KOPT-K1 (cell line): ENCODE results near the gene PACRG.

ENCODE experiments used
- H3K27ac ChIP-seq: fragments of 200-600 bp; sonication (generic); 2 replicates; pipeline ENCODE4 v1.5.1; 2016; ENCODE audit warnings: antibody characterized with exemption, mild to moderate bottlenecking, low read depth, low read length; ENCODE audit not compliant: poor library complexity, severe bottlenecking
- H3K36me3 ChIP-seq: fragments of 200-600 bp; sonication (generic); 2 replicates; pipeline ENCODE4 v1.5.1; 2017; ENCODE audit warnings: antibody characterized with exemption, mild to moderate bottlenecking, low read length, moderate library complexity; ENCODE audit not compliant: insufficient read depth
- H3K9me3 ChIP-seq: fragments of 200-600 bp; sonication (generic); 2 replicates; pipeline ENCODE4 v1.5.1; 2017; ENCODE audit warnings: antibody characterized with exemption, low read length, mild to moderate bottlenecking; ENCODE audit not compliant: insufficient read depth, poor library complexity, severe bottlenecking

The PACRG gene

DNA sequence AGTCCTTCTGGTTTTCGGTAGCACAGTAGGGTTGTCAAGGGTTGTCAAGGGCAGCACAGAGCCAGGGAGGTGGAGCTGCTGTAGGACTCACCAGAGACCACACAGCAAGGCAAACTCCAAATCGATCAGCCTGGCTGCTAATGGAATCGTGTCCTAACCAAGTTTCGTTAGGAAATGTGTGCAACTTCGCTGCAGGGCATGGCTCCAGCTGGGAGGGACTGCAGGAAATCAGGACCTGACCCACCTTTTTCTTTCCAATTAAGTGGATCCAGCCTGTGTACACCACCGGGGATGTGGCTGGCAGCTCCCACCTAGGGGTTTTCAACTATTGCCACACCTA lies 435.1 kb downstream of the PACRG start:
- no peaks in the 10 kb centered on the region for H3K9me3 ChIP-seq
- no peaks in the 10 kb centered on the region for H3K36me3 ChIP-seq
- H3K27ac ChIP-seq = no peak overlapping the region

DNA sequence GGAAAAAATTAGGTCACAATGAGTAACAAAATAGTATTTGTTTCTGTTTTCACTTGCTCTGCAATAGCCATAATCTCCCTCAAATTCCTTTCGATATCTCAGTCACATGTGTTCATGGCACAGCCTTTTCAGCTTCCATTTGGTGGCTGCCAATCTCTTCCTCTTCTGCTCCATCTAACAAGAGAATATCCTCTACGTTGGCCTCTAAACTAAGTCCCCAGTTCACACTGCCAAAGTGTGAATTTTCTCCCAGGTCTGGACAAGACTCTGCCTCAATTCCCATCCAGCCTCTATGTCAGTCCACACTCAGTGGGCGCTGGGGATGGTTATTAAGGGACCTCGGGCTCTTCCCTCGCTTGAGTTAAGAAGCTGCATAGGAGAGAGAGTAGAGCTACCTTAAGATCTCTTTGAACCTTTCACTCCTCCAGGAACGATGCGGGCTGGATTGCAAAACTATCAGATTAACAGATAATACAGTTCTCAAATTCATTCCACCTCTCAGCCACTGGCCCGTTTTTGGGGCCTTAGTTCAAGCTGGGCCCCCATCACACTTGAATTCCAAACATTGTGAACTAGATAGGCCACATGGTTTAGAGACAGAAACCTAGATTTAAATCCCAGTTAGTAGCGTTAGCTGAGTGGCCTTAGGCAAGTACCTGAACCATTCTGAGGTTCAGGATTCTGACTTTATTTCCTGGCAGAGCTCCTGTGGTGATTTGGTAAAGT lies 436.6 kb downstream of the PACRG start:
- no peaks in the 10 kb centered on the region for H3K36me3 ChIP-seq
- no peak overlapping the region for H3K27ac ChIP-seq
- H3K9me3 ChIP-seq = no peaks in the 10 kb centered on the region

DNA sequence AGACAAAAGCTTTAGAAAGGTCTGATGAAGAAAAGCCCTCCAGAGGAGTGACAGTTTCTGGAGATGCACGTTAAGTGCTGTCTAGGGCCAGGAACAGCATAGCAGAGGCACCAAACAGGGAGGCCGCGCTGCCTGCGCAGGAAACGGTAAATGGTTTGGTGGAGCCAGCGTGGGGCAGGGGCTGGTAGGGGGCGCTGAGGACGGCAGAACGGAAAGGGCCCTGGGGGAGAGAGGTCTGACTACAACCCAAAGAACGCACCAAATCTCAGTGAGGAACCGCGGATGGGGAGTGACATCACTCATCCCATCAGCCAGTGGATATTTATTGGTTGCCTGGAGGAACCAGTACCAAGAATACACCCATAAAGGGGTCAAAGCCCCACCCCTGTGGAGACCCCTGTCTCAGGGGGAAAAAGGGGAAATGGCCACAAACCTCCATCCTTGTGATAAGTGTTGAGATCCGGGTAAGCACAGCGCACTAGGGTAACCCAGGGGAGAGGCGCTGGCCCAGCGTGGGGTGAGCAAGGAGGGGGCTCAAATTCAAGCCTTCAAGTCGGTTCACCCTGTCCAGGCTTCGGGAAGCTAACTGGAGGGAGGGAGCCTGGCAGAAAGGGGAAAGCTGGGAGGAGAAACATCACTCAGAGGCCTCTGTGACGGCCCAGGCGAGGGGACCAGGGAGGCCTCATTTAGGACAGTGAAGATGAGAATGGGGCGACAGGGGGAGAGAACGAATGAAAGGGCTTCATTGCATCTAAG lies 437.6 kb downstream of the PACRG start:
- H3K27ac ChIP-seq = no peak overlapping the region
- H3K36me3 ChIP-seq = no peaks in the 10 kb centered on the region
- no peaks in the 10 kb centered on the region for H3K9me3 ChIP-seq

DNA sequence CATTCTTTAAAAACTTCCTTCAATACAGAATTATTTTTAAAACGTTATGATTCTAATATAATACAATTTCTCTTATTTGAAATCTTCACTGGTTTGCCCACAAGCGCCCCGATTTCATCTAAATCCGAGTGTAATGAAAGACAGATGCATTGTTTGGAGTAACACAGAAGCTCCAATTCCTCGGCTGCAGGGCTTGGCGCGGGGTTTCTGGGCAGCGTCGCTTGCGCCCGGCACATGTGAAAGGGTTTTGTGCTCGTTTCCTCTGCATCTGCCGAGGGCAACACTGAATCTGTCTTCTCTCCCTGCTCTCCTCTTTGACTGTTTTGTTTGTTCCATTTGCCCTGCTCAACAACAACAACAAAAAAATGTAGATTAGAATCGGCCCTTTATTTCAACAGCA lies 438.1 kb downstream of the PACRG start:
- Histone ChIP-seq H3K36me3 (no peaks in the 10 kb centered on the region), H3K9me3 (no peaks in the 10 kb centered on the region), H3K27ac (no peak overlapping the region)

DNA sequence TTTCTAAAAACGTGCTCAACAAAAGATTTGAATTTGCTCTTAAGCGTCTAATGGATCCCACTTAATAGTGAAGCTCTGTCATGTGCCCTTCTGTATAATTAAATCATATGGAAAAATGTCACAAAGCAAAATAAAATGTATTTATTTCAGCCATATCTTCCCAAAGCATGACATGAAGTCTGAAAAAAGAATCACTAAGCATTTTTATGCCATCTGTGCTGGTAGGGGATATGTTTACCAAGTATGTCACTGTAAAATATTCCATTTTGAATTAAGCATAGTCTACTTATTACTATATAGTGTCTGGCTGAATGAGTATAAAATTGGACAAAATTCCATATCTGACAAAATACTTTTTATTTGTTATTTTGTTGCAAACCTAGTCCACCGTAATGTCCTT lies 438.7 kb downstream of the PACRG start:
- H3K36me3 ChIP-seq = no peaks in the 10 kb centered on the region
- H3K27ac ChIP-seq = no peak overlapping the region
- no peaks in the 10 kb centered on the region for H3K9me3 ChIP-seq

DNA sequence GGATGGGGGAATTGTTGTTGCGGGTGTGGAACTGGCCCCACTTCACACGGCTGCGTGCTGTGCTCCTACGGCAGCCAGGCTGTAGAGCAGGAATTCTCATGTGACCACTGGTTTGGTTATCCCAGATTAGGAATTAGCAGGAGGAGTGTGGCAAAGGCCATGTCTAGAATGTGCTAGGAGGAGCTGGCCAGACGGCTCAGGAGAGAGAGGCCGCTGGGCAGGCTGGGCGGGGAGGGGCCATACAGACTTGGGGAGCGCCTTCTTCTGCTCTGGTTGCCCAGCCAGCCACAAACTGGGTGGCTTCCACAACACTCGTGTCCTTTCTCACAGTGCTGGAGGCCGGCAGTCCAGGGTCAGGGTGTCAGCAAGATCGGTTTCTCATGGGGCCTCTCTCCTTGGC lies 441.7 kb downstream of the PACRG start:
- no peak overlapping the region for H3K27ac ChIP-seq
- no peaks in the 10 kb centered on the region for H3K36me3 ChIP-seq
- H3K9me3 ChIP-seq = no peaks in the 10 kb centered on the region

DNA sequence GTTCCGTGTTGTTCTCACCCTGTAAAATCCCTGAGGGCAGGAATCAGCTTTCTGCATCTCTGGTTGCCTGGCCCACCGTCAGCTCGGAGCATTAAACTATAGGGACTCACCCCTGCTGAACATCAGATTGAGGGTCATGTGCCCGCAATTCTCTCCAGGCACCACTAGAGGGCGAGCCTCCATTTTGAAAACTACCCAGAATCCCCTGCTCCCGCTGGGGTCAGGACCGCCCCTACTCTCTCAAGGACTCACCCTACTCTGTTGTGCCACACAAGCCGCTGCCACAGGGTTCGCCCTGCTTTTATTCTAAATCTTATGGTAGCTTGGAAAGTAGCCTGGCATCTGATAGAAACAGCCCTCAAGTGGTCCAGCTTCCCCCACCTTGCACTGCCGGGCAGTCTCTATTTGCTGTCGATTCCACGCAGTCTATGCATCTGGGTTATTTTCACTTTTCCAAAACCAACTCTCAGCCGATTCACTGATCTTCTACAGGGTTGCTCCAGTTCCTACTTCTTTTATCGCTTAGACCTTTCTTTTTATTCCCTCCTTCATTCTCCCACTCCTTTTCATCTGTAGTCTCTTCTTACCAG lies 442.6 kb downstream of the PACRG start:
- Histone ChIP-seq H3K36me3 (no peaks in the 10 kb centered on the region), H3K27ac (no peak overlapping the region), H3K9me3 (no peaks in the 10 kb centered on the region)

DNA sequence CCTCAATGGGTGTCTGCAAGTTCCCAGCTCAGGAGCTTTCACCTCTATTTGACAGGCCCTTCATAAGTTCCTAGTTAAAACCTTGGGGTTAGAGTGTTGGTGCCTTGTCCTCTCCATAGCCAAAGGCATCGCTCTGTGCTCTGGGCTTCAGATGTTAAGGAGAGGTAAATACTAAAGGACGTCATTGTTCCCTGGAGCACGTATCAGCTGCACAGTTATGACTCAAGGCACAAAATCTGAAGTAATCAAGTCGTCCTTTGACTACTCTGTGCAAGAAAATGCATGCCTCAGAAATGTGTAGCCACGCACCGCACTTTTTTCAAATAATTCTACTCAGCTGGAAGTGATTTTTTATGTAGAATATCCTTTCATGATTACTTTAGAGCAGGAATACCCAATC lies 446.0 kb downstream of the PACRG start:
- H3K27ac ChIP-seq = no peak overlapping the region
- no peaks in the 10 kb centered on the region for H3K36me3 ChIP-seq
- no peaks in the 10 kb centered on the region for H3K9me3 ChIP-seq

DNA sequence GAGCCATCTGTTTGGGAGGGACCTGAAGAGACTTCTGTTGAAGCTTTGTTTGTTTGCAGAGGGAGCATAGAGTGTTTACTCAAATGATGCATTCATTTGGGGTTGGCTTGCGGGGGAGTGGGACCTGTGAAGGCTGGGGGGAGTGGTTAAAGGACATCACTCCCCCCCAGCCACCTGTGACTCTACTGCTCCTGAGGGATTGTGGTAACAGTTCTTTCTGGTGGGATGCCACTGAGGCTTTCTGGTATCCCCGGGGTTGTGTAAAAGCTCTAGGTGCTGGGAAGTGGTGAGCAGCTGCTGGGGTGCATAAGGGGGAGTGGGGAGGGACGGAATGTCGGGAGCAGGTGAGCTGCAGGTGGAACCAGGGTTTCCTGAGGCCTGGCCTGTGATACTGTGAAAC lies 447.5 kb downstream of the PACRG start:
- H3K9me3 ChIP-seq = no peaks in the 10 kb centered on the region
- H3K27ac ChIP-seq = no peak overlapping the region
- no peaks in the 10 kb centered on the region for H3K36me3 ChIP-seq

DNA sequence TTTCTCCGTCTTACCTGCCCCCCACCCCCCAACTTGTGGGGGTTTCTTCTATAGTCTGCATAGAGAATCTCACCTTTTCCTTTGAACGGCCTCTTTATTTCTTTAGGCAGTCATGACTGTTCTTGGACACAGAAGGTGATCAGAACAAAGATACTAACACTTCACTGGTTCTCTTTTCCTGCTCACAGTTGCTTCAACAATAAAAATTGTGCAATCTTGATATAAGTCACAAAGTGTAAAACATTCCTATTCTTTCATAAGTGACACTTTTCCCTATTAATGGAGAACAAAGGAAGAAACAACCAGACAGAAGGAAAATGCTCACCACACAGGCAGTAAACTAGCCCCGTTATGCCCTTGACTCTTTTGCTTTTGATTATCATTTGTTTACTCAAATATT lies 448.3 kb downstream of the PACRG start:
- H3K36me3 ChIP-seq = no peaks in the 10 kb centered on the region
- no peak overlapping the region for H3K27ac ChIP-seq
- no peaks in the 10 kb centered on the region for H3K9me3 ChIP-seq

DNA sequence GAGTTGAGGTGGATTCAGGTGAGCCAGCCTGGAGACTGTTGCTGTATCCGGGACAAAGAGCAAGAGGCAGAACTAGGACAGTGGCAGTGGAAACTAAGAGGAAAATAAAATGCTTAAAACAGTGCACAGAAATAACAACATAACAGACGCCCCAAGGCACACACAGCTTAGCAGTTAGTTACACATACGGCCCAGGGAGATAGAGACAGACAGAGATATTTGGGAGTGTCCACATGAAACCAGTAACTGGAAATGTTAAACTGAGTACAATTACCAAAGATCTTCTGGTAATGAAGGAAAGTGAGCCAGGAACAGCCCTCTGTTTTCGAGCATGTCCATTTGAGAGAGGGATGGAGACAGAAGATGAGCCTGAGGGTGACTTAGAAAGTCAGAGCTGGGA lies 449.2 kb downstream of the PACRG start:
- Histone ChIP-seq H3K36me3 (no peaks in the 10 kb centered on the region), H3K27ac (no peak overlapping the region)

DNA sequence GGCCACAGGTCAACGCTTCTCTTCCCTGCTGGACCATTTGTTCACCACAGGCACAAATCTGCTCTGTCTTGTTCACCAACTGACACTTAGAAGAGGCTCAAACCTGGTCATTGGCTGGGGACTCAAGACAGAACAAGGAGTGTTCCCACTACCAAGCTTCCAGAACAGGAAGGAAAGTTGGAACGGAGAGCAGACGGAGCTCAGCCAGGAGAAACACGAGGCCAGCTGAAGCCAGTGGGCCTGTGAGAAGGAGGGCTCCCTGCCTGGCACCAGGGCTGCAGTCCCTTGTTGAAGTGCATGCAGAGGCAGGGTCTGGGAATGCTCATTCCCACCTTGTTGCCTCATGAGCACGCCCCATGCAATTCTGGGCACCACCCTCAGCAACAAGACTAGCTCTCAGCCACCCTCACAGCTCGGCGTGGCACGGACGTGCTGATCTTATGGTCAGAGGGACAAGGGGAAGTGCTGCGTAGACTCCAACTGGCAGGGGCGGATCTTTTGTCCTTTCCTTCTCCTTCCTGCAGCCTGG lies 450.2 kb downstream of the PACRG start:
- H3K36me3 ChIP-seq = no peaks in the 10 kb centered on the region
- no peak overlapping the region for H3K27ac ChIP-seq
- H3K9me3 ChIP-seq = no peaks in the 10 kb centered on the region

More for the DNA sequence above, 449.2 kb downstream of the PACRG start:
- H3K9me3 ChIP-seq = no peaks in the 10 kb centered on the region

DNA sequence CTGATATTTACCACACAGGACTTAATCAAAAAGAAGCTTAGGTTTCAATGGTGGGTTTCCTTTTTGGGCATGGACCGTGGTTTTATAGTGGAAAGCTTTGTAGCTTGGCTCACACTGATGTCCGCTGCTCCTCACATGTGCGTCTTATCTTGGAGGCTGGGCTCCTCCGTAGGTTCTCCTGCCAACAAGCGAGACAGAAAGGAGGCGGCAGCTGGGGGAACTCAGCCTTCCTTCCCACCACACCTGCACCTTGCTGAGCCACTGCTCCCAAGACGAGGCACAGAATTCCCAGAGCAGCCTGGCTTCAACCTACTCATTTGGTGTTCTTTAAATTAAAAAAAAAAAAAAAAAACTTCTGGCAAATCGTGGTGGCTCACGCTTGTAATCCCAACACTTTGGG lies 451.3 kb downstream of the PACRG start:
- Histone ChIP-seq H3K27ac (no peak overlapping the region), H3K9me3 (no peaks in the 10 kb centered on the region), H3K36me3 (no peaks in the 10 kb centered on the region)

DNA sequence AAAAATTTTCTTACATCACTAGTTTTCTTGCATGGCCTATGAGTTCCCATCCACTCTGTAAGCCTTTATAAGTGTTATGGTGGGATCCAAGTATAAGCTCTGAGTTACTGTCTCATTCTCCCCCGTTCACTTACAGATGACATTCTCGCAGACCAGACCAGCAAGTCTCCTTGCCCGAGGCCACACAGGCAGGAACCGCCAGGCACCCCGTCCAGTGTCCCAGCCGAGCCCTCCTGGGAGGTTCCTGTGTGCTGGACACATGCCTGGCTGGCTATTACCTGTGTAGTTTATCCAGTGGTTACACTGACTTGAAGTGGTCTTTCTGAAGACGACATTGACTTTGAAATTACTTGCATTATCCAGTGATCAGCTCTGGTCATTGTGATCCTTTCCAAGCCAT lies 451.9 kb downstream of the PACRG start:
- Histone ChIP-seq H3K9me3 (no peaks in the 10 kb centered on the region), H3K27ac (no peak overlapping the region), H3K36me3 (no peaks in the 10 kb centered on the region)

DNA sequence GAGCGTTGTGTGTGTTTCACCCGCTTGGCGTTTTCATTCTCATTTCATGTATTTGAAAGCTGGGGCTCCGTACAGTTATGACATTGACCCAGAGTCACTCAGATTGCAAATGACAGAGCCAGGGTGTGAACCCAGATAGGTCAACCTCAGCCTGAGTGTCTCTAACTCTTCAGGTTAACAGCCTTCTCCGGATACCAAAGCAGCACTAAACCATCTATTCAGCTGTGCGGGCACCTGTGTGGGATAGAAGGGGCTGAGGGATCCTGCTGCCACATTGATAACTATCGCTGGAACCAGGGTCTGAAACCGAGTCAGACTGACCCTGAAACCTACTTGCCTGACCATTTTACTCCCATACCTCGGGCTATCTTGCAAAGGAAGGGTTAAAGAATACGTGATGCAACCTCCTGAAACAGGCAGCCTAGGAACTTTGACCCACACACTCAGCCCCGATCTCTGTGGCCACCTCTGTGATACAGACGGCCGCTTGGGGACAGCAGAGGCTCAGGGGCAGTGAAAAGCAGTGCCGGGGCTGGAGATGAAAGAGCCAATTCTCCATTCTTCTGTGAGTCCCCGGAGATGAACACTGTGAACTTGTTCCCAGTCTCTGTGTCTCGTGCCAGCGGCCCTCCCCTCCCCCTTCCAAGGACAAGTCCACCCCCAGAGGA lies 453.2 kb downstream of the PACRG start:
- Histone ChIP-seq H3K36me3 (no peaks in the 10 kb centered on the region), H3K27ac (no peak overlapping the region), H3K9me3 (no peaks in the 10 kb centered on the region)
